Suppressor macrophage treated with lipopolysaccharide for 4 hours (primary cell): ENCODE results near the gene ZNF804A.

Experiments
- DNase-seq: peaks from one replicate; pipeline ENCODE4 v3.0.0-alpha.2; 2020

ZNF804A gene

GRCh38 chr2:184971546-184972068 lies 373.3 kb downstream of the ZNF804A start:
- DNase-seq = no peak
